ENCODE data around the gene CARD14. TPM values are rescaled to one million over a fixed set of nuclear protein-coding genes. Genes with fewer than 3 reads are reported as not detected.

Gene CARD14
- total and polyA plus RNA-seq, 2 of the 13 experiments (the other 11 are each of a cell fraction or from before 2014, with no cell fraction given), result 0.11 TPM; not detected in 1

DNA sequence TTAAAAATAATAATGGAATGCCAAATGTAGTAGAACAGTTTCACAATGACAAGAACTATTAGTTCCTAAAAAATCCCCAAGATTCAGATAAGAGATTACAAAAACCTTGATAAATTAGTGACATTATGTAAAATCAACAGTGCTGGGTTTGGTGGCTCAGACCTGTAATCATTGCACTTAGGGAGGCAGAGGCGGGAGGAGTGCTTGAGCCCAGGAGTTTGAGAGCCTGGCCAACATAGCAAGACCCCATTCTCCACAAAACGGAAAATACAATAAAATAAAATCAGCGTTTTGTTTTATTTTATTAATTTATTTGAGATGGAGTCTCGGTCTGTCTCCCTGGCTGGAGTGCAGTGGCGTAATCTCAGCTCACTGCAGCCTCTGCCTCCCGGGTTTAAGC is 4.1 kb downstream of the CARD14 start:
- in situ Hi-C loops (cut with HindIII; ENCODE audit: extremely low pct_ligation_motif_present, low pct_unique_long_range_greater_than_20kb), result no loop called here
- H4K20me1 ChIP-seq (ENCODE audit: insufficient read depth, low read length), result no peaks in the 10 kb centered on the region
- H3K4me2 ChIP-seq (ENCODE audit: low read depth, low read length), result no peak overlapping the region
- H3K4me1 ChIP-seq (ENCODE audit: insufficient read depth, low read length), result peaks cover 14% of the 10 kb centered on the region
- H3K9ac ChIP-seq (ENCODE audit: insufficient read depth, low read depth, low read length), result no peak overlapping the region
- H2AFZ ChIP-seq (ENCODE audit: low read length), result no peak overlapping the region
- 45% methylated on average over 6 of the region's 6 CpGs for WGBS (ENCODE audit: low lambda C conversion rate)
- no peak overlapping the region for H3K4me3 ChIP-seq (replicated peaks in 1 of 3; ENCODE audit: insufficient read depth in 1 of 3, low read depth in 2 of 3, low read length in 3 of 3)
- no peaks in the 10 kb centered on the region for H3K79me2 ChIP-seq (ENCODE audit: insufficient read depth, low read length)
- TF ChIP-seq ZNF121 (CRISPR knock-in tag; IDR thresholded peaks at IDR 0.05) (peak; percentile 35; the same call in 1 of the 2 replicates), ZFP1 (CRISPR knock-in tag; IDR thresholded peaks at IDR 0.05) (no peak)
- POLR2A ChIA-PET, result no interaction called here
- BruUV-seq (replicated peaks), result no TSS peak
- DNase-seq (ENCODE audit: low spot score) (no peak), ATAC-seq (no peak), FAIRE-seq (no peak)
- intact Hi-C loops (cut with micrococcal nuclease; ENCODE audit: unreplicated experiment), result no loop called here
- no peaks in the 10 kb centered on the region for H3K36me3 ChIP-seq (replicated peaks in 1 of 2; ENCODE audit: control insufficient read depth in 1 of 2, insufficient read depth in 2 of 2, low read length in 2 of 2)
- no peak overlapping the region for H3K27ac ChIP-seq (ENCODE audit: extremely low read length, insufficient read depth, low read length)
- peaks cover 9 to 70% of the 10 kb centered on the region in 2 experiments; a peak in 4 of 5 replicates for H3K27me3 ChIP-seq (ENCODE audit: control insufficient read depth in 1 of 2, insufficient read depth in 2 of 2, low read length in 2 of 2)
- no peaks in the 10 kb centered on the region for H3K9me3 ChIP-seq (ENCODE audit: low read length)
- CTCF ChIA-PET (ENCODE audit: low intra/inter-chr PET ratio, low total read pairs), result no interaction called here

DNA sequence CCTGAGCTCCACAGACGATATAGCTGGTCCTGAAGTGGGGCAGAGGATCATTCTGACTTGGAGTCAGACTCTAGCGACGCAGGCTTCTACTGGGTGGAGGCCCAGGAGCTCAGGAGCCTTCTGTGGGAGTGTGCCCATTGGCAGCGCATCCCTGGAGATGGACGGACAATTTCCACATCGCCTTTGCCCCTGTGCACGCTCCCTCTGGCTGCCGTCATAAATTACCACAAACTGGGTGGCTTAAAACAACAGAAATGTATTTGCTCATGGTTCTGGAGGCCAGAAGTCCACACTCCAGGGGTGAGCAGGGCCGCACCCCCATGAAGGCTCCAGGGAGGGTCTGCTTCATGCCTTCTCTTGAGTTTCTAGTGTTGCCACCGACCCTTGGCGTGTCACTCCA is 6.9 kb downstream of the CARD14 start:
- H3K36me3 ChIP-seq (replicated peaks in 1 of 2; ENCODE audit: control insufficient read depth in 1 of 2, insufficient read depth in 2 of 2, low read length in 2 of 2), result no peaks in the 10 kb centered on the region
- no peaks in the 10 kb centered on the region for H4K20me1 ChIP-seq (ENCODE audit: insufficient read depth, low read length)
- BruUV-seq (replicated peaks), result no TSS peak
- no peak overlapping the region for H3K27ac ChIP-seq (ENCODE audit: extremely low read length, insufficient read depth, low read length)
- 43% methylated on average over 6 of the region's 11 CpGs for WGBS (ENCODE audit: low lambda C conversion rate)
- no peak overlapping the region for H2AFZ ChIP-seq (ENCODE audit: low read length)
- peaks cover 15 to 76% of the 10 kb centered on the region in 2 experiments for H3K27me3 ChIP-seq (ENCODE audit: control insufficient read depth in 1 of 2, insufficient read depth in 2 of 2, low read length in 2 of 2)
- H3K4me3 ChIP-seq (replicated peaks in 1 of 3; ENCODE audit: insufficient read depth in 1 of 3, low read depth in 2 of 3, low read length in 3 of 3), result no peak overlapping the region
- ChIA-PET POLR2A (interaction anchor here (0.9 kb wide), 1 partner anchor 31 kb away, joined by 3 read pairs; no protein-coding TSS in a partner anchor), CTCF (ENCODE audit: low intra/inter-chr PET ratio, low total read pairs) (no interaction called here)
- peak; percentile 93; the same call in 1 of the 2 replicates for TF ChIP-seq FOXM1 (CRISPR knock-in tag; IDR thresholded peaks at IDR 0.05)
- peak; percentile 64 for TF ChIP-seq HOXA3 (CRISPR knock-in tag; IDR thresholded peaks at IDR 0.05)
- peak; percentile 84 for TF ChIP-seq ZBTB21 (CRISPR knock-in tag; IDR thresholded peaks at IDR 0.05)
- TF ChIP-seq, protein P1, sequence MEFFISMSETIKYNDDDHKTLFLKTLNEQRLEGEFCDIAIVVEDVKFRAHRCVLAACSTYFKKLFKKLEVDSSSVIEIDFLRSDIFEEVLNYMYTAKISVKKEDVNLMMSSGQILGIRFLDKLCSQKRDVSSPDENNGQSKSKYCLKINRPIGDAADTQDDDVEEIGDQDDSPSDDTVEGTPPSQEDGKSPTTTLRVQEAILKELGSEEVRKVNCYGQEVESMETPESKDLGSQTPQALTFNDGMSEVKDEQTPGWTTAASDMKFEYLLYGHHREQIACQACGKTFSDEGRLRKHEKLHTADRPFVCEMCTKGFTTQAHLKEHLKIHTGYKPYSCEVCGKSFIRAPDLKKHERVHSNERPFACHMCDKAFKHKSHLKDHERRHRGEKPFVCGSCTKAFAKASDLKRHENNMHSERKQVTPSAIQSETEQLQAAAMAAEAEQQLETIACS (CRISPR knock-in tag; IDR thresholded peaks at IDR 0.05), result no peak
- 0 out of 2 replicates have a peak, but pooled peaks have one; percentile 5 for TF ChIP-seq HNF4A (CRISPR knock-in tag; IDR thresholded peaks at IDR 0.05)
- TF ChIP-seq SALL1 (CRISPR knock-in tag; IDR thresholded peaks at IDR 0.05), result peak; percentile 27; the same call in 1 of the 2 replicates
- TF ChIP-seq, protein P2, sequence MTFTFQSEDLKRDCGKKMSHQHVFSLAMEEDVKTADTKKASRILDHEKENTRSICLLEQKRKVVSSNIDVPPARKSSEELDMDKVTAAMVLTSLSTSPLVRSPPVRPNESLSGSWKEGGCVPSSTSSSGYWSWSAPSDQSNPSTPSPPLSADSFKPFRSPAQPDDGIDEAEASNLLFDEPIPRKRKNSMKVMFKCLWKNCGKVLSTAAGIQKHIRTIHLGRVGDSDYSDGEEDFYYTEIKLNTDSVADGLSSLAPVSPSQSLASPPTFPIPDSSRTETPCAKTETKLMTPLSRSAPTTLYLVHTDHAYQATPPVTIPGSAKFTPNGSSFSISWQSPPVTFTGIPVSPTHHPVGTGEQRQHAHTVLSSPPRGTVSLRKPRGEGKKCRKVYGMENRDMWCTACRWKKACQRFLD (CRISPR knock-in tag; IDR thresholded peaks at IDR 0.05; ENCODE audit: borderline replicate concordance), result no peak
- DNase-seq (ENCODE audit: low spot score) (no peak), FAIRE-seq (no peak), ATAC-seq (no peak; the same call in 2 of the 3 replicates)
- in situ Hi-C loops (cut with HindIII; ENCODE audit: extremely low pct_ligation_motif_present, low pct_unique_long_range_greater_than_20kb), result no loop called here
- H3K4me1 ChIP-seq (ENCODE audit: insufficient read depth, low read length), result peaks cover 14% of the 10 kb centered on the region
- no peaks in the 10 kb centered on the region for H3K9me3 ChIP-seq (ENCODE audit: low read length)
- intact Hi-C loops (cut with micrococcal nuclease; ENCODE audit: unreplicated experiment), result no loop called here
- H3K9ac ChIP-seq (ENCODE audit: insufficient read depth, low read depth, low read length), result no peak overlapping the region
- H3K4me2 ChIP-seq (ENCODE audit: low read depth, low read length), result no peak overlapping the region
- no peaks in the 10 kb centered on the region for H3K79me2 ChIP-seq (ENCODE audit: insufficient read depth, low read length)
